Panc1 (cell line): Measurements from ENCODE around the gene PET117. TPM values are rescaled to one million over a fixed set of nuclear protein-coding genes. Genes with fewer than 3 reads are reported as not detected.

ENCODE experiments used
- ATAC-seq: fragments of 200-7000 bp; cut with Tn5 transposase; 2 replicates; pipeline ENCODE4 v1.9.1; 2020; ENCODE audit warnings: mild to moderate bottlenecking, moderate library complexity
- BruUV-seq: library from RNA; stranded (reverse); fragments of 400-500 nt; replicated peaks from 2 replicates; lab custom pipeline; 2021; lab: Mats Ljungman, UMichigan
- CTCF ChIA-PET: fragments of 300-600 bp; sonication (Branson Sonifier 250); formaldehyde crosslinking; loops from one replicate; lab custom pipeline; 2022; ENCODE audit warnings: antibody characterized with exemption; lab: Charles Lee
- POLR2A ChIA-PET: fragments of 300-600 bp; sonication (Branson Sonifier 250); formaldehyde crosslinking; loops from one replicate; lab custom pipeline; 2022; ENCODE audit warnings: antibody characterized with exemption; lab: Charles Lee
- DNase-seq: peaks from one replicate; pipeline ENCODE4 v3.0.0-alpha.2; 2010; ENCODE audit warnings: low read depth, low spot score
- H3K27ac ChIP-seq: 2 replicates; pipeline ENCODE4 v1.5.1; 2011; ENCODE audit warnings: mild to moderate bottlenecking, low read length, inconsistent platforms
- H3K27me3 ChIP-seq: fragments of 200-500 bp; sonication (Bioruptor generic); 2 replicates; pipeline ENCODE4 v1.6.0; 2014; ENCODE audit warnings: low read length, inconsistent platforms; ENCODE audit not compliant: control insufficient read depth, insufficient read depth
- H3K36me3 ChIP-seq: fragments of 200-500 bp; sonication (Bioruptor generic); 2 replicates; pipeline ENCODE4 v1.5.1; 2014; ENCODE audit warnings: inconsistent platforms, mild to moderate bottlenecking, low read length, moderate library complexity; ENCODE audit not compliant: control insufficient read depth, insufficient read depth
- H3K4me1 ChIP-seq: 2 replicates; pipeline ENCODE4 v1.5.1; 2011; ENCODE audit warnings: inconsistent platforms, mild to moderate bottlenecking, low read length, moderate library complexity; ENCODE audit not compliant: control insufficient read depth, insufficient read depth
- H3K4me3 ChIP-seq, 2 experiments: 2 replicates each; pipeline ENCODE4 v1.5.1; 2011 to 2012; ENCODE audit warnings: low read depth in 2 of 2, low read length in 2 of 2, mild to moderate bottlenecking in 2 of 2, inconsistent platforms in 1 of 2, moderate library complexity in 1 of 2
- H3K9me3 ChIP-seq: fragments of 200-500 bp; sonication (Bioruptor generic); 2 replicates; pipeline ENCODE4 v1.5.1; 2014; ENCODE audit warnings: low read depth, mild to moderate bottlenecking, inconsistent platforms, low read length, moderate library complexity; ENCODE audit not compliant: control insufficient read depth, insufficient read depth
- POLR2AphosphoS5 ChIP-seq: IDR thresholded peaks from 2 replicates; pipeline ENCODE4 v1.6.1; 2012; ENCODE audit warnings: mild to moderate bottlenecking, low read depth, low read length, moderate library complexity
- SIN3A ChIP-seq: IDR thresholded peaks from 2 replicates; pipeline ENCODE4 v1.6.1; 2012; ENCODE audit warnings: low read depth, mild to moderate bottlenecking, low read length, moderate library complexity, borderline replicate concordance; ENCODE audit not compliant: insufficient read depth
- TCF7L2 ChIP-seq: IDR thresholded peaks from 2 replicates; pipeline ENCODE4 v1.6.1; 2011; ENCODE audit warnings: mild to moderate bottlenecking, low read depth, low read length, inconsistent platforms
- in situ Hi-C: cut with HindIII; loops from 2 replicates; pipeline ENCODE4 v1.10.0; 2016; ENCODE audit warnings: low sequenced_read_pairs, low pct_unique_long_range_greater_than_20kb
- intact Hi-C: fragments of 100-400 bp; cut with micrococcal nuclease; formaldehyde crosslinking; loops from one replicate; pipeline ENCODE4 v1.10.0; 2022; ENCODE audit not compliant: unreplicated experiment
- total RNA-seq: library from RNA; stranded (reverse); gene quantifications from one replicate; pipeline ENCODE4 v1.2.1, GENCODE V29; 2021; ENCODE audit not compliant: unreplicated experiment
- TF ChIP-seq, protein P1 (sequence below), 2 experiments: IDR thresholded peaks; 2 replicates each; pipeline ENCODE4 v1.6.1; 2011 to 2012; ENCODE audit warnings: low read depth in 2 of 2, control low read depth in 1 of 2, low read length in 1 of 2, mild to moderate bottlenecking in 1 of 2, moderate library complexity in 1 of 2; ENCODE audit not compliant: insufficient read depth in 1 of 2
- TF ChIP-seq, protein P2 (sequence below): fragments of 450-650 bp; IDR thresholded peaks from 2 replicates; pipeline ENCODE4 v1.5.1; 2017; ENCODE audit warnings: mild to moderate bottlenecking

PET117 gene
- total RNA-seq, 1 experiment from 2014 or later: 14.6 TPM

DNA sequence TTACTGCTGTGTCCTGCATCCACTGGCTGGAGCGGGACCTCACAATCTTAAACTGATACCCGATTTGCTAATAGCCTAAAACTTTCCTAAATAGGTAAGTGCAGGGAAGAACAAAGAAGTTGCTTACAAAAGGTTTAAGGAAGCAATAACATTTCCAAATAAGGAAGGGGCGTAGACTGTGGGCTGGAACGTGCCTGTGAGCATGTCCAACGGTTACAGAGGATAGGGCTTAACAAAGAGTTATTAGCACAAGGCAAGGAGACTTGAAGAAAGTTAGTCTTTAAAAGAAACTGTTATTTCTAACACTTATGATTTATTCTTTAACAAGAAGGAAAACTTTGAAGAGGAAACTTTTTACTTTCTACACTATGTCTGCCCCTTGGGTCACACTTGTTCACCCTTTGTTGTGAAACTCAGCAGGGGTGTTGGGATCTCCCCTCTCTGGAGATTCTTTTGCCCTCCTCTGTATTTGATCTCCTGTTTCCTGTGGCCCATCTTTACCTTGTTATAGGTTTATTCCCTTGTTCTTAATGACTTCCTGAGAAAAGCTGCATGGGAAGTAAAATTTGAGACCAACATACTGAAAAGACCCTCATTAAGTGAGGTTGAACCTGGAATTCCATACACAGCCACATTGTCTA, 28.7 kb downstream of the PET117 start:
- POLR2A ChIA-PET: no interaction called here

DNA sequence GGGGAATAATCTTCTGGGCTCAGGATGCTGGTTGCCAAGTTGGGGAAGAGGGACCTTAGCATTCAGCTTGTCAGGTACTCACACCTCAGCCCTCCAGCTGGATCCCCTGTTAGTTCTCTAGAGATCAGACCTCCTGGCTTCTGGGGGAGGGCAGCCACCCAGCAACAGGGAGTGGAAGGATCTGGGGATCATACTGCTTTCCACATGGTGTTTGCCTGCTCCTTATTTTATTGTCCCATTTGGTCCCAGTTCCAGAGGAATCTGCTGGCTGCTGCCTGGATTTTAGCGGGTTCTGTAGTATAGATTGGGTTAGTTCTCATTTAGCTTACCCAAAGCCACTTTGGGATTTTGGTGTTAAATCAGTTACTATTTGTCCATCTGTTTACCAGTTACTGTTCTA, 29.3 kb downstream of the PET117 start:
- in situ Hi-C loops (no loop called here), intact Hi-C loops (loop anchor here (10.0 kb wide), 1 partner anchor 108 kb away; no protein-coding TSS in a partner anchor)
- no peak for TF ChIP-seq POLR2AphosphoS5
- TF ChIP-seq, protein P1, sequence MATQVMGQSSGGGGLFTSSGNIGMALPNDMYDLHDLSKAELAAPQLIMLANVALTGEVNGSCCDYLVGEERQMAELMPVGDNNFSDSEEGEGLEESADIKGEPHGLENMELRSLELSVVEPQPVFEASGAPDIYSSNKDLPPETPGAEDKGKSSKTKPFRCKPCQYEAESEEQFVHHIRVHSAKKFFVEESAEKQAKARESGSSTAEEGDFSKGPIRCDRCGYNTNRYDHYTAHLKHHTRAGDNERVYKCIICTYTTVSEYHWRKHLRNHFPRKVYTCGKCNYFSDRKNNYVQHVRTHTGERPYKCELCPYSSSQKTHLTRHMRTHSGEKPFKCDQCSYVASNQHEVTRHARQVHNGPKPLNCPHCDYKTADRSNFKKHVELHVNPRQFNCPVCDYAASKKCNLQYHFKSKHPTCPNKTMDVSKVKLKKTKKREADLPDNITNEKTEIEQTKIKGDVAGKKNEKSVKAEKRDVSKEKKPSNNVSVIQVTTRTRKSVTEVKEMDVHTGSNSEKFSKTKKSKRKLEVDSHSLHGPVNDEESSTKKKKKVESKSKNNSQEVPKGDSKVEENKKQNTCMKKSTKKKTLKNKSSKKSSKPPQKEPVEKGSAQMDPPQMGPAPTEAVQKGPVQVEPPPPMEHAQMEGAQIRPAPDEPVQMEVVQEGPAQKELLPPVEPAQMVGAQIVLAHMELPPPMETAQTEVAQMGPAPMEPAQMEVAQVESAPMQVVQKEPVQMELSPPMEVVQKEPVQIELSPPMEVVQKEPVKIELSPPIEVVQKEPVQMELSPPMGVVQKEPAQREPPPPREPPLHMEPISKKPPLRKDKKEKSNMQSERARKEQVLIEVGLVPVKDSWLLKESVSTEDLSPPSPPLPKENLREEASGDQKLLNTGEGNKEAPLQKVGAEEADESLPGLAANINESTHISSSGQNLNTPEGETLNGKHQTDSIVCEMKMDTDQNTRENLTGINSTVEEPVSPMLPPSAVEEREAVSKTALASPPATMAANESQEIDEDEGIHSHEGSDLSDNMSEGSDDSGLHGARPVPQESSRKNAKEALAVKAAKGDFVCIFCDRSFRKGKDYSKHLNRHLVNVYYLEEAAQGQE (IDR thresholded peaks at IDR 0.05; ENCODE audit: insufficient read depth in 1 of 2, low read depth in 2 of 2, low read length in 1 of 2): no peak
- TF ChIP-seq SIN3A: no peak
- no peak for TF ChIP-seq TCF7L2
- TF ChIP-seq, protein P2, sequence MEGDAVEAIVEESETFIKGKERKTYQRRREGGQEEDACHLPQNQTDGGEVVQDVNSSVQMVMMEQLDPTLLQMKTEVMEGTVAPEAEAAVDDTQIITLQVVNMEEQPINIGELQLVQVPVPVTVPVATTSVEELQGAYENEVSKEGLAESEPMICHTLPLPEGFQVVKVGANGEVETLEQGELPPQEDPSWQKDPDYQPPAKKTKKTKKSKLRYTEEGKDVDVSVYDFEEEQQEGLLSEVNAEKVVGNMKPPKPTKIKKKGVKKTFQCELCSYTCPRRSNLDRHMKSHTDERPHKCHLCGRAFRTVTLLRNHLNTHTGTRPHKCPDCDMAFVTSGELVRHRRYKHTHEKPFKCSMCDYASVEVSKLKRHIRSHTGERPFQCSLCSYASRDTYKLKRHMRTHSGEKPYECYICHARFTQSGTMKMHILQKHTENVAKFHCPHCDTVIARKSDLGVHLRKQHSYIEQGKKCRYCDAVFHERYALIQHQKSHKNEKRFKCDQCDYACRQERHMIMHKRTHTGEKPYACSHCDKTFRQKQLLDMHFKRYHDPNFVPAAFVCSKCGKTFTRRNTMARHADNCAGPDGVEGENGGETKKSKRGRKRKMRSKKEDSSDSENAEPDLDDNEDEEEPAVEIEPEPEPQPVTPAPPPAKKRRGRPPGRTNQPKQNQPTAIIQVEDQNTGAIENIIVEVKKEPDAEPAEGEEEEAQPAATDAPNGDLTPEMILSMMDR: no peak
- Histone ChIP-seq H3K27ac (no peak overlapping the region), H3K9me3 (no peaks in the 10 kb centered on the region), H3K36me3 (no peaks in the 10 kb centered on the region; the same call in 1 of the 2 replicates), H3K27me3 (no peaks in the 10 kb centered on the region), H3K4me3 (no peak overlapping the region), H3K4me1 (no peaks in the 10 kb centered on the region)
- BruUV-seq: no TSS peak
- no peak for DNase-seq
- POLR2A ChIA-PET: no interaction called here
- CTCF ChIA-PET: no interaction called here
- no peak for ATAC-seq

More for the DNA sequence above, 28.7 kb downstream of the PET117 start:
- Histone ChIP-seq H3K9me3 (no peaks in the 10 kb centered on the region), H3K27ac (no peak overlapping the region), H3K27me3 (no peaks in the 10 kb centered on the region), H3K36me3 (no peaks in the 10 kb centered on the region; the same call in 1 of the 2 replicates), H3K4me3 (no peak overlapping the region), H3K4me1 (no peaks in the 10 kb centered on the region)
- DNase-seq: no peak
- no TSS peak for BruUV-seq
- CTCF ChIA-PET: no interaction called here
- ATAC-seq: no peak
- in situ Hi-C loops: no loop called here
- TF ChIP-seq, protein P1 (IDR thresholded peaks at IDR 0.05; ENCODE audit: insufficient read depth in 1 of 2, low read depth in 2 of 2, low read length in 1 of 2): no peak
- intact Hi-C loops: loop anchor here (10.0 kb wide), 1 partner anchor 108 kb away; no protein-coding TSS in a partner anchor
